HG03439 (cell line): Measurements from ENCODE around the gene RPL13A.

Experiments used
- ATAC-seq: cut with Tn5 transposase; IDR thresholded peaks from one replicate; pipeline ENCODE4 v1.9.1; 2021; ENCODE audit warnings: mild to moderate bottlenecking, moderate library complexity; ENCODE audit not compliant: unreplicated experiment

The RPL13A gene

DNA sequence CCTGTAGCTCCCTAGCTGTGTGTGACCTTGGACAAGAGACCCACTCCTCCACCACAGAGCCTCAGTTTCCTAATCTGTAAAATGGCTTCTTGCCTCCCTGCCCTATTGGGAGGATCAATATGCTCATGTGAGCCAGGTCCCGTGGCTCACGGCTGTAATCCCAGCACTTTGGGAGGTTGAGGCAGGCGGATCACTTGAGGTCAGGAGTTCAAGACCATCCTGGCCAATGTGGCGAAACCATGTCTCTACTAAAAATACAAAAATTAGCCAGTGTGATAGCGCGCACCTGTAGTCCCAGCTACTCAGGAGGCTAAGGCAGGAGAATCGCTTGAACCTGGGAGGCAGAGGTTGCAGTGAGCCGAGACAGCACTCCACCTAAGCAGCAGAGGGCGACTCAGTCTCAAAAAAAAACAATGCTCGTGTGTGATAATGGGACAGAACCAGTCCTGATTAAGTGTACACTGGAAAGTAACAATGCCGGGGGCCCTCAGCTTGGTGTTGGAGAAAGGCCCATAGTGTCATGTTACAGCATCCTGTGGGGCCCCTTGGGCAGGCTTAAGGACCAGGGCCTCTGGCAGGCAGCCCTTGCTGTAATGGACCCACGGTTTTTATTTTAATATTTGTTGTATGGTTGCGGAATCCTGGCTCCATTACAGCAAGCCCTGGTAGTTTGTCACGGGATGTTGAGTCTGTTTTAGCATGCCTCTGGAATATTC is 15.6 kb downstream of the RPL13A start:
- ATAC-seq = no peak

DNA sequence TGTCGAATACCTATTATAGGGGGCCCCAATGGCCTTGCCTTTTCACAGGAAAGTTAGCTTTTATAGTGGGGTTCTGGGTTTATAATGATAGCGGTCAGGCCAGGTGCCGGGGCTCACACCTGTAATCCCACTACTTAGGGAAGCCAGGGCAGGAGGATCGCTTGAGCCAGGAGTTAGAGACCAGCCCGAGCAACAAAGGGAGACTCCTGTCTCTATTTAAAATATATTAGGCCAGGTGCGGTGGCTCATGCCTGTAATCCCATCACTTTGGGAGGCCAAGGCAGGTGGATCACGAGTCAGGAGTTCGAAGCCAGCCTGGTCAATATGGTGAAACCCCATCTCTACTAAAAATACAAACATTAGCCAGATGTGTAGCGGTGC is 16.2 kb downstream of the RPL13A start:
- no peak for ATAC-seq

- ATAC-seq = no peak
Observed at GRCh38 chr19:49506575-49507105, 19.2 kb downstream of the RPL13A start.

DNA sequence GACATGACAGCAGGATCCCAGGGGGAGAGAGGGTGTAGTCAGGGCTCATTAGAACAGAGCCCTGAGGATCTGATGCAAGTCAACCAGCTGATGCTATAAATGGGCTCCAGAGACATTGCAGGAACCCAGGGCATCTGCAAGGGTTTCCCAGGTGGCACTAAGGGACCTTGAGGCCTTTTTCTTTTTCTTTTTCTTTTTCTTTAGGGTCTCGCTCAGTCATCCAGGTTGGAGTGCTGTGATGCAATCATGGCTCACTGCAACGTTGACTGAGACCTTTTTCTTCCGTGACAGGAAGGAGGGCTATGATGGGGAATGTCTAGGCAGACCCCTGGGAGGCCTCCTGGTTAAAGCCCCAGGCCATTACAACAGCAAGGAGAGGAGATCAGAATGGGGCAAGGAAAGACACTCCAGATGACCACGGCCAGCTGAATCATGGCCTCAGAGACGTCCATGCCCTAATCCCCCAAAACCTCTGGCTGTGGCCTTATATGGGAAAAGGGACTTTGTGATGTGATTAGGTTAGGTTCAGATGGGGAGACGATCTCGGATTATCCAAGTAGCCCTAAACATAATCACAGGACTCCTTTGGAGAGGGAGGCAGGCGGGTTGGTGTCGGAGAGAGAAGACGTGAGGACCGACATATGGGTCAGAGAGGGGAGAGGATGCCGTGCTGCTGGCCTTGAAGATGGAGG is 20.5 kb downstream of the RPL13A start:
- no peak for ATAC-seq

- ATAC-seq = no peak
Observed at GRCh38 chr19:49512970-49513745, 25.8 kb downstream of the RPL13A start.

- ATAC-seq = no peak
Observed at GRCh38 chr19:49513746-49514118, 26.3 kb downstream of the RPL13A start.

GRCh38 chr19:49514151-49514550 is 26.7 kb downstream of the RPL13A start:
- ATAC-seq = no peak

- ATAC-seq = no peak
Observed at GRCh38 chr19:49515767-49516166, 28.4 kb downstream of the RPL13A start.

- no peak for ATAC-seq
Observed at GRCh38 chr19:49518033-49518432, 30.6 kb downstream of the RPL13A start.

GRCh38 chr19:49520705-49521319 is 33.4 kb downstream of the RPL13A start:
- ATAC-seq = no peak

GRCh38 chr19:49524812-49525455 is 37.5 kb downstream of the RPL13A start:
- no peak for ATAC-seq

DNA sequence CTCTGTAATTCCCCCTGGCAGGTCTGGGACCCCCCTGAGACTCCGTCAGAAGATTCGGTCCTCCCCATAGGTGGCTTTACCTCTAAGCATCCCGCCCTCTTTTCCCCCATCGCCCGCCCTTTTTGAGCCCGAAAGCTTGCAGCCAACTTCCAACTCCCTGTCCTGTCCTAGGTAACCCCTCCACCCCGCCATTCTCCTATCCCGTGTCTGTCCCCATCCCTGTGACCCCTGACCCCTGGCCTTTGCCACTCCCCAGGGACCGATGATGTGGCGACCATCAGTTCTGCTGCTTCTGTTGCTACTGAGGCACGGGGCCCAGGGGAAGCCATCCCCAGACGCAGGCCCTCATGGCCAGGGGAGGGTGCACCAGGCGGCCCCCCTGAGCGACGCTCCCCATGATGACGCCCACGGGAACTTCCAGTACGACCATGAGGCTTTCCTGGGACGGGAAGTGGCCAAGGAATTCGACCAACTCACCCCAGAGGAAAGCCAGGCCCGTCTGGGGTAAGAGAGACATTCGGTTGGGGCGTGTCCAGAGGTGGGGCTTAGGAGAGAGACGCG is 40.9 kb downstream of the RPL13A start:
- no peak for ATAC-seq

DNA sequence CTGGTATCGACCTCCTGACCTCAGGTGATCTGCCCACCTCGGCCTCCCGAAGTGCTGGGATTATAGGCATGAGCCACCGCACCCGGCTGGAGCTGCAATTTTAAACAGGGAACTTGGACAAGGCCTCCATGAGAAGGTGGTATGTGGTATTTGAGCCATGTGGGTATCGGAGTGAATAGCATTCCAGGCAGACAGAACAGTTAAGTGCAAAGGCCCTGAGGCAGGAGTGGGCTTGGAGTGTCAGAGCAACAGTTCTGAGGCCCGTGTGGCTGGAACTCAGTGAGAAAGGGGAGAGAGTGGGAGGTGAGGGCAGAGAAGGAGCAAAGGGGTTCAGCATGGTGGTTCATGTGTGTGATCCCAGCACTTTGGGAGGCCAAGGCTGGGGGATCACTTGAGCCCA is 43.3 kb downstream of the RPL13A start:
- no peak for ATAC-seq

- peak; percentile 73 for ATAC-seq
Observed at GRCh38 chr19:49533551-49534488, 46.4 kb downstream of the RPL13A start.

DNA sequence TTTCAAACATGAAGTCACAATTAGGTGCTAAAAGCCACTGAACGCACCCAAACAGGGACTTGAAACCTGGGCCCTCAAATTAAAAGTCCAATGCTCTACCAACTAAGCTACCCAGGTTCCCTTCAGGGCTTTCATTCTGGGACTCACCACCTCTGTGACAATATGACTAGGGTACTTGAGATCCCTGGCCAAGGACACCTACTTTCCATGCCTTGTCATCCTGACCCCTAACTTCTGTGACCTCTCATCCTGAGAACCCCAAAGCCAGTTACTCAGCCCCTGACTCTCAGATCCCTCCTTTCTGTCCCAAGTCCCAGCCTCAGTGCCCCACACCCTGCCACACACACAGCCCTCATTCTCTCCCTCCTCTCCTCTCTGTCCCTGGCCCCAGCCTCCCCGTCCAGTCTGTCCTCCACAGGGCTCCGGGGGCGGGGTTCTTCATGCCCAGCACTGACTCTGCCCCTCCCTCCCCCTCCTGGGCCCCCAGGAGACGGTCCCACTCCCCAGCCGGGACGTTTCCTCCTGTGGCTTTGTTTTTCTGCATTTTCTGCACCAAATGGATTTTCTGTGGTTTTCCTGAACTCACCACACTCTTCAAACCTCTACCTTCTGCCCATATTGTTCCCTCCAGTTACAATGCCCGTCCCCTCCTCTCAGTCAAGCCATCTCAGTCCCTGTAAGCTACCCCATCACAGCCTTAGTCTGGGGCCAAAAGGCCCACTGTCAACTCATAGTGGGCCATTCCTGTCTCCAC is 47.4 kb downstream of the RPL13A start:
- ATAC-seq = no peak

DNA sequence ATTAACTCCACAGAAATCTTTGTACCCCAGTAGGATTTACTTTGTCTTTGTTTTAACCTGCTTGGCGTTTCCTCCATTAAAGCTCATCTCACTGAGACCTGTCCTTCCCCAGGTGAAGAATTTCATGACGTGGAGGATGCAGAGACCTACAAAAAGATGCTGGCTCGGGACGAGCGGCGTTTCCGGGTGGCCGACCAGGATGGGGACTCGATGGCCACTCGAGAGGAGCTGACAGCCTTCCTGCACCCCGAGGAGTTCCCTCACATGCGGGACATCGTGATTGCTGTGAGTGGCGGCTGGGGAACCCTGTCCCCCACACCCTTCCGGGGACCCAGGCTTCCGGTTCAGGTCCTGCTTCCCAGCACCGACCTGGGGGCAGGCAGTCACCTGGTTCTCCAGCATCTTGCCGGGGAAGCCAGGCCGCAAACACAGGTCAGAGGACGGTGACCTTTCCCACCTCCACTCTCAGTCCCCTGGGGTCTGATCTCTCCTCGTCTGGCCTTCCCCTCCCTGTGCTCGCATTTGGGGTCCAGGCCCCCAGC is 49.6 kb downstream of the RPL13A start:
- no peak for ATAC-seq

GRCh38 chr19:49538643-49539042 is 51.2 kb downstream of the RPL13A start:
- no peak for ATAC-seq

- no peak for ATAC-seq
Observed at GRCh38 chr19:49539192-49539952, 52.0 kb downstream of the RPL13A start.
